ENCODE measurements around the gene RBBP5. TPM values are rescaled to one million over a fixed set of nuclear protein-coding genes. Genes with fewer than 3 reads are reported as not detected.

RBBP5 gene
- total RNA-seq, 1 donor from 2014 or later: 20.6 TPM

DNA sequence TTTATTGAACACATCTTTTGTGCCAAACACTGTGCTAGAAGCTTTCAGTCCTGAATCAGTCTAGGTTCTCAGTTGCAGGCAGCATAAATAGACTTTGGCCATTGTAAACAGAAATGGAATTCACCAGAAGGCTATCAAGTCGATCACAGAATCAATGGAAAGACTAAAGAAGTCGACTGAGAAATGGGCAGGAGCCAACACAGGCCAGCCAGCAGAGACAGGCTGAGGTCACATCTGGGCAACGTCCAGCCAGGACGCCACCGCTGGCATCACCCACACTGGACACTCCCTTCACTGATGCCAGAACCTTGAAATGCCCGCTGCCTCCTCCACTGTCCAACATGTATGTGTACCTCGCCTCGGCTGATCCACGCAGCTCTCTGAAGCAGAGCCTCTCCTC is 84.2 kb downstream of the RBBP5 start:
- no peak overlapping the region for H3K27ac Mint-ChIP-seq (ENCODE audit: unreplicated experiment)
- H3K36me3 Mint-ChIP-seq (ENCODE audit: unreplicated experiment): no peaks in the 10 kb centered on the region
- DNase-seq: no peak
- H3K4me3 Mint-ChIP-seq (ENCODE audit: unreplicated experiment): no peak overlapping the region
- peaks cover 42% of the 10 kb centered on the region for H3K4me1 Mint-ChIP-seq (ENCODE audit: low read depth, unreplicated experiment)
- peaks cover 7% of the 10 kb centered on the region for H3K9me3 Mint-ChIP-seq (ENCODE audit: unreplicated experiment)
- peaks cover 23% of the 10 kb centered on the region for H3K27me3 Mint-ChIP-seq (ENCODE audit: unreplicated experiment)
- TF ChIP-seq, protein P1, sequence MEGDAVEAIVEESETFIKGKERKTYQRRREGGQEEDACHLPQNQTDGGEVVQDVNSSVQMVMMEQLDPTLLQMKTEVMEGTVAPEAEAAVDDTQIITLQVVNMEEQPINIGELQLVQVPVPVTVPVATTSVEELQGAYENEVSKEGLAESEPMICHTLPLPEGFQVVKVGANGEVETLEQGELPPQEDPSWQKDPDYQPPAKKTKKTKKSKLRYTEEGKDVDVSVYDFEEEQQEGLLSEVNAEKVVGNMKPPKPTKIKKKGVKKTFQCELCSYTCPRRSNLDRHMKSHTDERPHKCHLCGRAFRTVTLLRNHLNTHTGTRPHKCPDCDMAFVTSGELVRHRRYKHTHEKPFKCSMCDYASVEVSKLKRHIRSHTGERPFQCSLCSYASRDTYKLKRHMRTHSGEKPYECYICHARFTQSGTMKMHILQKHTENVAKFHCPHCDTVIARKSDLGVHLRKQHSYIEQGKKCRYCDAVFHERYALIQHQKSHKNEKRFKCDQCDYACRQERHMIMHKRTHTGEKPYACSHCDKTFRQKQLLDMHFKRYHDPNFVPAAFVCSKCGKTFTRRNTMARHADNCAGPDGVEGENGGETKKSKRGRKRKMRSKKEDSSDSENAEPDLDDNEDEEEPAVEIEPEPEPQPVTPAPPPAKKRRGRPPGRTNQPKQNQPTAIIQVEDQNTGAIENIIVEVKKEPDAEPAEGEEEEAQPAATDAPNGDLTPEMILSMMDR (IDR thresholded peaks at IDR 0.05; ENCODE audit: partially characterized antibody, unreplicated experiment): no peak

Other genes with a start within 250 kb of the RBBP5 start
- gene CNTN2, start 78.8 kb downstream of the RBBP5 start, total RNA-seq (ENCODE audit: unreplicated experiment): 208 TPM
- gene TMEM81, start 37.5 kb downstream of the RBBP5 start, total RNA-seq (ENCODE audit: unreplicated experiment): 9.3 TPM
- gene DSTYK, start 89.7 kb upstream of the RBBP5 start, total RNA-seq (ENCODE audit: unreplicated experiment): 9.2 TPM
- gene TMCC2, start 106.0 kb upstream of the RBBP5 start, total RNA-seq (ENCODE audit: unreplicated experiment): 80.1 TPM
- gene NUAK2, start 199.8 kb upstream of the RBBP5 start, total RNA-seq (ENCODE audit: unreplicated experiment): 8.0 TPM
- gene KLHDC8A, start 234.9 kb upstream of the RBBP5 start, total RNA-seq (ENCODE audit: unreplicated experiment): 125 TPM